HS-27A (cell line): ENCODE results near the gene CDK18.
"Not testable (repeated sequence)": the region's sequence is repeated elsewhere in the genome, so short reads cannot be mapped to it uniquely, and the experiment has no call there.

Experiments used
- DNase-seq: peaks from one replicate; pipeline ENCODE4 v3.0.0-alpha.2; 2012; ENCODE audit warnings: low read depth, missing footprints

The CDK18 gene

DNA sequence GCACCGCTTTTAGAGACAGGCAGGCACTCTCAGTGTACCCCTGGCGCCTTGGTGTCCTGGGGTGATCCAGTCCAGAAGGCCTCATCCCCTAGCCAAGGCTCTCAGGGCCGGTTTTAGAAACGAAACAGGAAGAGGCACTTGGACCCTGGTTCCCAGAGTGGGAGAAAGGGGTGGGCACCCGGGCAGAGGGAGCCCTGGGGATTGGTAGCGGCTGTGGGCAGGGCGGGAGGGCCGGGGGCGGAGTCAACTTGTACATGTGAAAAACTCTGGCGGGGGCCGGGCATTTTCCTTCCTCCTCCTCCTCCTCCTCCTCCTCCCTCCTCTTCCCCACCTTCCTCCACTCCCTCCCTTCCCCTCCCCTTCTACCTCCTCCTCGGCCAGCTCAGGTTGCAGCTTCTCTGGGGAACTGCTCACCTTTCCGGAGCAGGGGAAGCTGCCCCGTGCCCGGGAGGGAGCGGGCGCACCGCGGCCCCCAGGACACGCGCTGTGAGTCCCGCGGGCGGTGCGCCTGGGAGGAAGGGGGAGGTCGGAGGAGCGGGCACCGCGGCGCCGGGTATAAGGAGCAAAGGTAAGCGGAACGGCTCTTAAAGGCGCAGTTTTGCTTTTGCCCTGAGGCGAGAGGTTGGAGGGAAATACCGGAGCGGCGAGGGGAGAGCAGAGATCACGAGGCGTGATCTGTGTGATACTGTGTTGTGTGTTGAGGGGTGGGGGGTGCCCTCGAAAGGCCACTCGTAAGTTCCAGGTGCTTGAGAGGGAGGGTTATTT is at the start of gene CDK18:
CDK18 (plus strand) TSS at position 359 of the 765 bp plus-strand sequence. CDS start 18,499 bp downstream, outside the sequence.
- no peak for DNase-seq

DNA sequence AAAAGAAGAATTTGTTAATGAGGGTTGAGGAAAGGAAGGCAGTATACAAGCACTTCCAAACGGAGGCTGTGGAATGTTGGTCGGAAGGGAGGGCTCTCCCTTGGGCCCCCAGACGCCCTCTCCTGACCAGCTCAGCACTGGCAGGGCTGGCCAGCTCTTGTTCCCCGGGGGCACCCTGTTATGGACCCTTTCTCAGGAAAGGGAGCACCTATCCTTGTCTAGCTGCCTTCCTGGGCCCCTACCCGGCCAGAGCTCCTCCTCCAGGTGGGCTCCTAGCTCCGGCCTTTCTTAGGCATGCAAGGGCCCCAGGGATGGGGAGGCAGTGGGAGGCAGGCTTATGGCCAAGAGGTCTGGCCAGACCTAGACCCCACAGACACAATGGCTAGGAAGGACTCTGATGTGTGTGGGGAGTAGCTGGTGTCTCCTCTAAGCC is 49.5 kb upstream of the CDK18 start:
- DNase-seq, result no peak

DNA sequence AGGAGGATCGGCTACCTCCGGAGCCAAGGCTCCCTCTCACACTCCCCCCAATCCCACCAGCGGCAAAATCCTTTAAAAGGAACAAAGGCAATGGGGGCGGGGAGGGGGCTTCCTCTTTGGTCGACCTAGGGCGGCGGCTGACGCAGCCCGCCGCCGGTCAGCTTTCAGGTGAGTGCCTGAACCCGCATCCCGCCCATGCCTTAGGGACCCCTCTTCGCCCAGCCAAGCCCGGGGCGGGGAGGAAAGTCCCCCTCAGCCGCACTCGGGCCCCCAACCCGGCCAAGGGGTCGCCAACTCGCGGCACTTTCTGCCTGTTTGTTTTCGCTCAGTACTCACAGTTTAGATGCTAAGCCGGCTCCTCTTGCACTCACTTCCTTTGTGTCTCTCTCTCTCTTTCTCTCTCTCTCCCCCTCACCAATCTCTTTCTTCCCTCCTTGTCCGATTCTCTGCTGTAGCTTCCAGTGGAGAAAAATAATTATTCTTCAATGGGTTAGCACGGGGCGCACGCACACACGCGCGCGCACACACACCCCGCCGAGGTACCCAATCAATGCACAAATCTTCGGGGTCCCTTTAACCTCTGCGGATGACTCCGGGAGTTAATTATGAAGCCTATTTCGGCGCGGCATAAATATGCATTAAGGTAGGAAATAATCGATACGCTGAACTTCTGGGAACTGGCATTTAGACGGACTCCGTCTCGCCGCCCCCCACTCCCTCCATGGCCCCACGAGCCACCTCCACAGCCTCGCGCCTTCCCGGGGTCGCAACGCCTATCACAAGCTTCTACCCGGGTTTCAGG is 48.7 kb upstream of the CDK18 start, which contains the start of gene BLACAT1:
BLACAT1 (minus strand) TSS at position 465 of the 802 bp plus-strand sequence.
- no peak for DNase-seq

DNA sequence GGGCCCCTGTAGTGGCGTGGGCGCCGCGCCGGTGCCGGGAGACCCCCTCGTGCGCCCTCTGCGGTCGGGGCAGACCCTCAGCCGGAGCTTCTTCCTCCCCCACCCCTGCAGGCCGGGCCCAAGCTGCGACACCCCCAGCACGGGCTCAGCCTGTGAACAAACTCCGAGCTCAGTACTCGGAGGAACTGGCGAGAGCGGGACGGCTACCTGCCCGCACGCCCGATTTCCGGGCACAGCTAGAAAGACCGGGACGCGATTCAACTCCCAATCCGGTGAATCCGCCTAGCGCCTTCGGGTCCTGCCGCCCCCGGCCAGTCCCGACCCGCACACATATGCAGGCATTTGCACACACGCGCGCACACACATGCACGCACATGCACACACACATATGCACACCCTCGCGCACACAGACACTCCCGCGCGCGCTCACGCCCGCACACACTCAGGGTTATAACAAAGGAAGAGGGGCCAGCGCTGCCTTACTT is 48.0 kb upstream of the CDK18 start:
- DNase-seq, result no peak

DNA sequence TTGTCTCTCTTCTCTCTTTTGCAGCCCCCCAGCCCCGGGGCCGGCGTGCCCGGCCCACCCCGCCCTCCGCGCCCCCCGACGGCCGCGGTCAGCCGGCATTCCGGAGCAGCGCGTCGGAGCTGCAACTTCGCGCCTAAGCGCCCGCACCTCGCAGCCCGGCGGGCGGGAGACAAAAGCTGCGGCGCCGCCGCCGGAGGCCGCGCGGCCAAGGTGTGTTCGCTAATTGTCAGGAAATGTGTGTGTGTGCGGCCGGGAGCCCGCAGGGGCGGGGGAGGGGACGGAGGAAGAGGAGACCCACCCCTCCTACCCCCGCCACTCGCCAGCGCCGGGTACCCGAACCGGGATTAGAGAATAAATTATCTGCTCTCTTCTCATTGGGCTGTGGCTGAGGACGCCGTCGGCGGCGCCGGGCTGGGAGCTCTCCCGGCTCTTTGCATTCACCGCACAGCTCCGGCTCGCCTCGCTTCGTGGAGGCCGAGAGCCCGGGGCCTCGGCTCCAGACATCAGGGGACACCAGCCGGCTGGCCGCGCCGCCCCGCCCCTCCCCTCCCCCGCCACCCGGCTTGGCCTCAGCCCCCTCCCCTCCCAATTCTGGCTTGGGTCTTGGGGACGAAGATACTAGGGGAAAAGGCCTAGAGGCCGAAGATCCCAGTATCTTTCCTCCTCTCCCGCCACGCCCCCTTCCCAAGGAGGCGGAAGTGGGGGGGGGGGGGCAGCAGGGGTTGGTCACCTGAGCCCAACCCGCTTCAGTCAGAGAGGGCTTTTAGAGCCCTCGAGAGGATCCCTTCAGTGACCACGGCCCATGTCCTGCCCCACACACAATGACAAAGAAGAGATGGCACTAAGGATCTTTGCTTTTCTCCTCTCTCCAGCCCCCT is 47.4 kb upstream of the CDK18 start:
- no peak for DNase-seq

DNA sequence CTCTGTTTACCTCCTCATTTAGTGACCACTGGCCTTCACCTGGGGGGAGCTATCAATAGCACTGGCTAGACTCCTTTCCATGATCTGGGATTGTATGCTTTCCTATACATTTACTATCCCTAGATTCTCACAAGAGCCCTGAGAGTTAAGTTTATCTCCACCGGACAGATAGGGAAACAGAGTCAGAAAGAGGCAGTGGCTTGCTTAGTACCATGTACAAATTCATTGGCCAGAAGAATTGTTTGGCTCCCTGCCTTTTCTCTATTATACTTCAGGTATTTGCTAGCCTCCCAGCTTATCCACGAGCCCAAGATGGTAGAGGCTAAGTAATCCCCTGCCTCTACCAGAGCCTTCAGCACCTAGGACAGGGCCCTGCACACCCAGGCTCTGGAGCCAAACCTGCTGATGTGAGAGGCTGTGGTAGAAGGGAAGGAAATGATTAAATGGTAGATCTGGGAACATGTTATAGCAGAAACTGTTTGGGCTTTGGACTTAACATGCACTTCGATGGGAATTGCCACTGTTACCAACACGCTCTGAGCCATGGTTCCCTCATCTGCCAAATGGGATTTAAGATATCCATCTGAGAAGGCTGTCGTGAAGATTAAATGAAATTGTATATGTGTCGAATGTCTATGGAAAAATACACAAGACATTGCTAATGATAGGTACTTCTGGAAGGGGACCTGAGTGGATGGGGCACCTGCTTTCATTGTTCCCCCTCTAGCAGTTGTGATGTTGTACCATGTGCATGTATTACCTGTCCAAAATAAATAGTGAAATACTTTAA is 45.5 kb upstream of the CDK18 start:
- no peak for DNase-seq

DNA sequence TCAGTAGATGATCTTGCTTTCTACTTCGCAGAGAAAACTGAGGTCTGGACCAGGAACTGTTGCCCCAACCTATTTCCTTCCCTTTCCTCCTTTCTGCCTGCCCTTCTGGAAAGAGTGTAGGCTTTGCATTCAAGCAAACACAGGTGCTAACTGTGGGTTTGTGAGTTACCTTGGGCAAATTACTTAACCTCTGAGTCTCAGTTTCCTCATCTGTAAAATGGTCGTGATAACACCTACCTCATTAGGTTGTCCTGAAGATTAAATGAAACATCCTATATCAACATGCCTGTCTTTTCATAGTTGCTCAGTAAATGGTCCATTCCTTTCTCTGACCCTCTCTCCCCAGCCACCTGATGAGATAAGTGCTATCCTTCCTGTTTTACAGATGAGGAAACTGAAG is 39.1 kb upstream of the CDK18 start:
- no peak for DNase-seq

DNA sequence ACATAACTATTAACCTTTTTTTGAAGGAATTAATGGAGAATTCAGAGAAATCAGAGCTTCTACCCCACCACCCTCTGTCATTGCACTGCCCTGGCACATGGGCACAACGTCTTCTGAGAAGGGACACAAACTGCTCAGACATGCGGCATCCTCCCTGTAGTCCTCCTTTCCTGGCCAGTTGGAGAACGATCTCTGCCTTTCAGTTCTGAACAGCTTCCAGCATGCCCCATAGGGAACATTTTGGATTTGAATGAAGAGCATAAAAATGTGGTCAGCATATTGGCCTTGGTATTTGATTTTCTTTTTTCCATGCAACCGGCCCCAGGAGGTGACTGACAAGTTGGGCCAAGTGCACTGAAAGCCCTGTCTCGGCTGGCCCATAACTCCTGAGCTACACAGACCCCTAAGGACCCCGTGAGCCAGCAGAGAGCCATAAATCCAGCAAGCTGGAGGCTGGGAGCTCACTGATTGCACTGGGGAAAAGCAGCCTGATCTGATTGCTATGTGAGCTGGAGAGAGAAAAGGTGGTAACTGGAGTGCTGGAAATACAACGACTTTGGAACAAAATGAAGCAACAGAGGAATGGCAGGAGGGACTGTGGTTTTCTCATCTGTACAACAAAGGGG is 37.8 kb upstream of the CDK18 start:
- no peak for DNase-seq

DNA sequence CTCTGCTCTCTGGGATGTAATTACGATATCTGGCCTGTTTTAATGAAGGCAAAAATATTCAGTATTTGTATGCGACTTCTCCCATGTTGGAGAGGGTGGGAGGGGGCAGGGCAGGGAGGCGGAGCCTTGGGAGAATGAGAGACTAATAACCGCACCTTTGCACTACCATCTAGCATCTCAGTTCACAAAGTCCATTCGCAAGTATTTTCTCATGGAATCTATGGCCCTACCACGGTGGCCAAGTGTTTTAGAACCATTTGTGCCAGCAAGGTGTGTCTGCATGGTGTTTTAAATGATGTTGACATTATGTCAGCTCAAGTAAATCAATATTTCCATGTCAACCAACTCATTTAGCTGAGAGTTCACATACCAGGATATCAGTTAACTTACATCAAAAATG is 34.3 kb upstream of the CDK18 start:
- no peak for DNase-seq

DNA sequence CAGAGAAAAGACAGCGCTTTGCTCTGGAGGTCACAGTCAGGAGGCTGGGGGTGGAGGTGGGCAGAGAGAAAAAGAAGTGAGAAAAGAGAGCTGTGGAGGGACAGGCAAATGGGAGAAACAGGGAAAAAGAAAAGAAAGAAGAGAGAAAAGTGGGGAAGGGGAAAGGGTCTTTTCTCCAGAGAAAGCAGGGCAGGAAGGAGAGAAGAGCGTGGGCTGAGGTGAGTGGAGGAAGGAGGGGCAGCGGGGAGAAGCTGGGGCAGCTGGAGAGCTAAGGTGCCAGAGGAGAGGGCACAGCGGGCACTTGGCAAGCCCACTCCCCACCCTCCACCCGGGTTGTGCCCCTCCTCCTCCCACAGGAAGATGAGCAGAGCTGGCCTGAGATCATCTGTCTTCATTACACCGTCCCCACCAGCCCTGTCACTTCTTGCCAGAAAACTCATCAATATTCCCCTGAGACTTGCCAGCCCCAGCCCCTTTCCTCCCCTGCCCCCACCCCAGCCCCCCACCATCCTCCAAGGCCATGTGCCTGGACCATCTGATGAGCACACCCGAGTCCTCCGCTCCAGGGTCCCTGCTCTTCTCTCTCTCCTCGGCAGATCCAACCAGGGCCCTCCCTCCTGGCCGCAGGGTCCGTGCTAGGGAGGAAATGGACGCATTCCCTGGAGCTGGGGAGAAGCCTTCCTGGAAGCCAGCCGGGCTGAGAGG is 31.6 kb upstream of the CDK18 start:
- DNase-seq, result no peak

DNA sequence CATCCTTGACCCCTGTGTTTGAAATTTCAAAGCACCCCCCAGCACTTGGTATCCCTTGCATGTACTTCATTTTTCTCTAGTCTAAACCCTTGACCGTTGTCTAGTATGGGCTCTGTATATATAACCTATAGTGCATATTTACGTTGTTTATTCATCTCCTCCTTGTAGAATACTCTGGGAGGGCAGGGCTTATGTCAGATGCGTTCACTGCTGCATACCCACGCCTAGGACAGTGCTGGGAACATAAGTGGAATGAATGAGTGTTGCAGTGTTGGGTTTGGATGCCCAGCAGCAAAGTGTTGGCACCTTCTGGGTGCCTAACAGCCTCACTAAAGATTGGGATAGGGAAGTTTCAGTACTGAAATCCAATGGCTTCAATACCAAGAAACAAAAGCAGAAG is 31.0 kb upstream of the CDK18 start:
- no peak for DNase-seq

DNA sequence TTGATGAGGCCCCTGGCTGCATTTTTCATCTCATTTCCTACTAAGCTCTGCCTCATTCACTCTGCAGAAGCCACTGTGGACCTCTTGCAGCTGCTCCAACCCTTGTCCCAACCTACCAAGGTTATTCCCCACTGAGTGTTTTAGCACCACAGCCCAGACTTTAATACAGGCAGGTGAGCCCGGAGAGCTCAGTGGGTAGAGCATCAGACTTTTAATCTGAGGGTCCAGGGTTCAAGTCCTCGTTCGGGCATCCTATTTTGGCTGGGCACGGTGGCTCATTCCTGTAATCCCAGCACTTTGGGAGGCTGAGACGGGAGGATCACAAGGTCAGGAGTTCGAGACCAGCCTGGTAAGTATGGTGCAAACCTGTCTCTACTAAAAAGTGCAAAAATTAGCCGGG is 30.5 kb upstream of the CDK18 start:
- DNase-seq, result no peak

DNA sequence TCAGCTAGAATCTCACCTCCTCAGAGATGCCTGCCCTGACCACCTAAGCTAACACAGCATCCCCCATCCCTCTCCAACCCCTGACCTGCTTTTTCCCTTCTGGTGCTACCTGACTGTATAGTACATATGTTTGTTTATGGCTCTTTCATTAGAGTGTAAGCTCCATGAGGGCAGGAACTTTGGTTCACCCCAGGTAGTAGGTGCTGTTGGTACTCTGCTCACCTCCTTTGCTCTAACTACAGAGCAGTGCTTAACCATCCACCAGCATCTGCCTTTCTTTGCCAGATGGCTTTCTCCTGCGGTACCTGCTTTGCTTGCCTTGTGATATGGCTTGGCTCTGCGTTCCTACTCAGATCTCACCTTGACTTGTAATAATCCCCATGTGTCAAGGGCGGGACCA is 29.9 kb upstream of the CDK18 start:
- DNase-seq, result no peak

DNA sequence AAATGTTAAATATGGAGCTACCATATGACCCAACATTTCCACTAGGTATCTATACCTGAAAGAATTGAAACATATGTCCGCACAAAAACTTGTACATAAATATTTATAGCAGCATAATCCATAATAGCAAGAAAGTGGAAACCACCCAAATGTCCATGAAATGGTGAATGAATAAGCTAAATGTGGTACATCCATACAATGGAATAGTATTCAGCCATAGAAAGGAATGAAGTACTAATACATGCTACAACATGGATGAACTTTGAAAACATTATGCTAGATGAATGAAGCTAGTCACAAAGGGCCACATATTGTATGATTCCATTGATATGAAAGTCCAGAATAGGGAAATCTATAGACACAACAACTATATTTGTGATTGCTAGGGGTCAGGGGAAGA is 28.6 kb upstream of the CDK18 start:
- no peak for DNase-seq

DNA sequence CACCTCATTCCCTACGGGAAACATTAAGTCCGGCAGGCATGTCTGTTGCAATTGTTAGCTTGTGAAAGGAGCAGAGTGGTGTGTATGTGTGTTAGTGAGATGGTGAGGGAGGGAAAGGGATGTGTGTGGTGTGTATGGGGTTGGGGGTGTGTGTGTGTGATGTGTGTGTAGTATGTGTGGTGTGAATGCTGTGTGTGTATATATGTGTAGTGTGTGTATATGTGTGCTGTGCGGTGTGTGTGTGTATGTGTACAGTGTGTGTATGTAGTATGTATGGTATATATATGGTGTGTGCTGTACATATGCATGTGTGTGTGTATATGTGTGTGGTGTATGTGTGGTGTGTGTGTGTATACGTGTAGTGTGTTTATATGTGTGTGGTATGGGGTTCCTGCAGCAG is 27.8 kb upstream of the CDK18 start:
- DNase-seq, result no peak

DNA sequence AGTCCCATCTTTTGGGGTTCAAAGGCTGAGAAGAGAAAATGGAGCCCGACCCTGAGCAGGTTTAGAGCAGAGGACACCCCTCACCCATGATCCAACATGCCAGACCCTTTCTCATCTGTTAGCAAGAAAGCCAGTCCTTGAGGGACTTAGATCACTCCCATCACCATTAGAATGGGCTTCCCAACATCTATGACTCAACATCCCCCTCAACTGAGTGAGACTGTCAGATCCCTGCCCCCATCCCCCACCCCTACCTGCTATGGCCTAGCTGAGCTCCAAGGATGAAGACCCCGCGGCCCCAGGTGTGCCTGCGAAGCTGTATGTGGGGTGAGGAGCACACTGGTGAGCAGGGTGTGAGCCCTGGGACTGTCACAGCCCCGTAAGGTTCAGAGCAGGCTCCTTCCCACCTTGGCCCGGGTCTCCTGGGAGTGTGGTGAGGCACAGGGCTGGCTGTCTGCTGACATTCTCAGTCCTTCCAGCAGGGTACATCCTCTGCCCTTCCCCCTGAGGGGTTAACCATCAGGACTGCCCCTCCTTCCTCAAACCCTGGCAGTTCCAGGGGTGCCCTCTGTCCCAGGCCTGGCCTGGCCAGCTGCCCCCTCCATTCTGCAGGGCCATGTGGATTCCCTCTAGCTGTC is 27.2 kb upstream of the CDK18 start:
- DNase-seq, result no peak

DNA sequence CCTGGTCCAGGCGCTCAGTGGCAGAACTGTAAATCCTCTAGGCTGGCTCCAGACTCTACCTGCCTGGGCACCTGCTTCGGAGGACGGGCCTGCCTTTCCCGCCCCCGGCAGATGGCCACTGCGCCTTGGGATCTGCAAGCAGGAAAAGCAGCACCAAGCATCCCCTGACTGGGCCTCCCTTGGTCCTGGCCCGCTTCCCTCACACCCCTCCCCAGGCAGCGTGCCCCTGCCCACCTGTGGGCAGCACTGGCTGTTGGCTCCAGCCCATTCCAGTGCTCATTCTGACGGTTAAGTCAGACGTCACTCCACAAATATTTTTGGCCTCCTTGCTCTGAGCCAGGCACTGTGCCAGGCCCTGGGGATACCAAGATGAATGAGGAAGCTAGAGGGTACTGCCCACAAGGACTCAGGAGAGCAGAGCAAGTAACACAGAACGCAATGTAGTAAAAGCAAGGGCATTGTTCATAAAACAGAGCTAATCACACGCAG is 26.7 kb upstream of the CDK18 start:
- DNase-seq, result no peak

DNA sequence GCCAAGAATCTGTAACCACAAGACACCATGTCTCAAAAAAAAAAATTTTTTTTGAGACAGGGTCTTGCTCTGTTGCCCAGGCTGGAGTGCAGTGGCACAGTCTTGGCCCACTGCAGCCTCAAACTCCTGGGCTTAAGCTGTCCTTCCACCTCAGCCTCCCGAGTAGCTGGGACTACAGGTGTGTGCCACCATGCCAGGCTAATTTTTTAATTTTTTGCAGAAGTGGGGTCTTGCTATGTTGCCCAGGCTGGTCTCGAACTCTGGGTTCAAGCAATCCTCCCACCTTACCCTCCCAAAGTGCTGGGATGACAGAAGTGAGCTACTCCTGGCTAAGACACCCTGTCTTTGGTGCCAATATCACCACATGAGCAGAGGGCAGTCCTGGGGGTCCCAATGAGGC is 25.5 kb upstream of the CDK18 start:
- not testable (repeated sequence) for DNase-seq

DNA sequence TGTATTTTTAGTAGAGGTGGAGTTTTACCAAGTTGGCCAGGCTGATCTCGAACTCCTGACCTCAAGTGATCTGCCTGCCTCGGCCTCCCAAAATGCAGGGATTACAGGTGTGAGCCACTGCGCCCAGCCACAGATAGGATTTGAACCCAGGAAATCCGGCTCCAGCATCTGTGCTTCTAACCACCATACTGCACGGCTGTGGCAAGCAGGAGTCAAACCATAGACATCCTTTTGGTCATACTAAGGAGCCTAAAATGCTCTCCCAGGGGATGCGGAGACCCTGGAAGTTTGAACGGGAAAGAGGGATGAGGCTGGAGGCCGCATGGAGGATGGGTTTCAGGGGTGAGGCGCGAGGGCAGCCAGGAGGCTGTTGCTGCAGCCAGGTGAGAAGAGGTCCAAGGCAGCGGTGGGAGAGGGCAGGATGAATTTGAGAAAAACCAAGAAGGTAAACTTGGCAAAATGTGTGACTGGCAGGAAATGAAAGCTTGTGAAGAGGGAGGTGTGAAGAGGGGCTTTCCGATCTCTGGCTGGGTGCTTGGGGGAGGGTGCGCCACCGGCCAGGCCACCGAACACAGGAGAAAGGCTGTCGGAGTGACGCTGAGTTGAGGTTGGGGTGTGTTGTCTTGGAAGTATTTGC is 24.0 kb upstream of the CDK18 start:
- no peak for DNase-seq
